ENCODE data around the gene PPARG. TPM values are rescaled to one million over a fixed set of nuclear protein-coding genes. Genes with fewer than 3 reads are reported as not detected.
"Not testable (repeated sequence)": the region's sequence is repeated elsewhere in the genome, so short reads cannot be mapped to it uniquely, and the experiment has no call there.

The PPARG gene
- total RNA-seq, 2 donors from 2014 or later, result 1.4 to 1.9 TPM

- not testable (repeated sequence) for ATAC-seq (replicated peaks in 1 of 2); DNase-seq; H3K36me3 Mint-ChIP-seq (ENCODE audit: insufficient read depth in 2 of 2); H3K4me1 Mint-ChIP-seq (ENCODE audit: low read depth); H3K9me3 Mint-ChIP-seq; H3K27ac Mint-ChIP-seq; H3K4me3 Mint-ChIP-seq
- H3K27me3 Mint-ChIP-seq (ENCODE audit: low read depth), result peaks cover 57% of the 10 kb centered on the region
Observed at GRCh38 chr3:12386514-12387291, 97.8 kb downstream of the PPARG start.

- DNase-seq (no peak), ATAC-seq (replicated peaks in 1 of 2) (peak in 1 of 2 donors; percentile 49)
- no peak overlapping the region for H3K27ac Mint-ChIP-seq
- peaks cover 0 to 3% of the 10 kb centered on the region in 2 donors for H3K9me3 Mint-ChIP-seq
- peaks cover 7% of the 10 kb centered on the region for H3K4me1 Mint-ChIP-seq (ENCODE audit: low read depth)
- H3K36me3 Mint-ChIP-seq (ENCODE audit: insufficient read depth in 2 of 2), result peaks cover 0 to 4% of the 10 kb centered on the region in 2 donors
- peaks cover 57% of the 10 kb centered on the region for H3K27me3 Mint-ChIP-seq (ENCODE audit: low read depth)
- H3K4me3 Mint-ChIP-seq, result no peak overlapping the region
Observed at GRCh38 chr3:12388185-12388584, 99.3 kb downstream of the PPARG start.

- ATAC-seq (replicated peaks in 1 of 2), result no peak
- H3K4me3 Mint-ChIP-seq, result no peak overlapping the region
- H3K27ac Mint-ChIP-seq, result no peak overlapping the region
- H3K27me3 Mint-ChIP-seq (ENCODE audit: low read depth), result peaks cover 32% of the 10 kb centered on the region
- H3K4me1 Mint-ChIP-seq (ENCODE audit: low read depth), result peaks cover 25% of the 10 kb centered on the region
- peaks cover 0 to 4% of the 10 kb centered on the region in 2 donors for H3K36me3 Mint-ChIP-seq (ENCODE audit: insufficient read depth in 2 of 2)
- peaks cover 0 to 3% of the 10 kb centered on the region in 2 donors for H3K9me3 Mint-ChIP-seq
- no peak for DNase-seq
Observed at GRCh38 chr3:12392101-12392878, 103.4 kb downstream of the PPARG start.

GRCh38 chr3:12393894-12394293 lies 105.0 kb downstream of the PPARG start:
- Mint-ChIP-seq H3K4me1 (ENCODE audit: low read depth) (peaks cover 25% of the 10 kb centered on the region), H3K36me3 (ENCODE audit: insufficient read depth in 2 of 2) (peaks cover 0 to 4% of the 10 kb centered on the region in 2 donors), H3K4me3 (no peak overlapping the region), H3K27ac (peak overlapping the region; percentile 34), H3K27me3 (ENCODE audit: low read depth) (peaks cover 33% of the 10 kb centered on the region), H3K9me3 (peaks cover 0 to 3% of the 10 kb centered on the region in 2 donors)
- no peak for DNase-seq
- ATAC-seq (replicated peaks in 1 of 2), result no peak

GRCh38 chr3:12394569-12395271 lies 105.8 kb downstream of the PPARG start:
- H3K27ac Mint-ChIP-seq, result no peak overlapping the region
- ATAC-seq (replicated peaks in 1 of 2), result peak in 1 of 2 donors; percentile 14
- H3K4me1 Mint-ChIP-seq (ENCODE audit: low read depth), result peaks cover 25% of the 10 kb centered on the region
- H3K36me3 Mint-ChIP-seq (ENCODE audit: insufficient read depth in 2 of 2), result no peaks in the 10 kb centered on the region
- peaks cover 32% of the 10 kb centered on the region for H3K27me3 Mint-ChIP-seq (ENCODE audit: low read depth)
- peak overlapping the region; percentile 58 to 59 for H3K4me3 Mint-ChIP-seq
- DNase-seq, result no peak
- no peaks in the 10 kb centered on the region for H3K9me3 Mint-ChIP-seq

GRCh38 chr3:12395349-12396012 lies 106.6 kb downstream of the PPARG start:
- Mint-ChIP-seq H3K9me3 (no peaks in the 10 kb centered on the region), H3K36me3 (ENCODE audit: insufficient read depth in 2 of 2) (no peaks in the 10 kb centered on the region), H3K27ac (peak overlapping the region; percentile 15), H3K27me3 (ENCODE audit: low read depth) (peaks cover 33% of the 10 kb centered on the region), H3K4me1 (ENCODE audit: low read depth) (peaks cover 28% of the 10 kb centered on the region), H3K4me3 (peak overlapping the region; percentile 58 to 59)
- peak; percentile 44 to 50 for DNase-seq
- peak; percentile 97 for ATAC-seq (replicated peaks in 1 of 2)

GRCh38 chr3:12396471-12396870 lies 107.6 kb downstream of the PPARG start:
- H3K27me3 Mint-ChIP-seq (ENCODE audit: low read depth), result peaks cover 35% of the 10 kb centered on the region
- H3K9me3 Mint-ChIP-seq, result no peaks in the 10 kb centered on the region
- H3K4me3 Mint-ChIP-seq, result no peak overlapping the region
- H3K36me3 Mint-ChIP-seq (ENCODE audit: insufficient read depth in 2 of 2), result no peaks in the 10 kb centered on the region
- ATAC-seq (replicated peaks in 1 of 2) (no peak), DNase-seq (no peak)
- H3K27ac Mint-ChIP-seq, result no peak overlapping the region
- peaks cover 37% of the 10 kb centered on the region for H3K4me1 Mint-ChIP-seq (ENCODE audit: low read depth)

GRCh38 chr3:12399226-12399625 lies 110.4 kb downstream of the PPARG start:
- peaks cover 48% of the 10 kb centered on the region for H3K27me3 Mint-ChIP-seq (ENCODE audit: low read depth)
- DNase-seq (no peak), ATAC-seq (replicated peaks in 1 of 2) (no peak)
- H3K36me3 Mint-ChIP-seq (ENCODE audit: insufficient read depth in 2 of 2), result no peaks in the 10 kb centered on the region
- H3K27ac Mint-ChIP-seq, result peak overlapping the region; percentile 68
- H3K9me3 Mint-ChIP-seq, result no peaks in the 10 kb centered on the region
- H3K4me1 Mint-ChIP-seq (ENCODE audit: low read depth), result peaks cover 26% of the 10 kb centered on the region
- H3K4me3 Mint-ChIP-seq, result no peak overlapping the region

GRCh38 chr3:12400616-12401194 lies 111.8 kb downstream of the PPARG start:
- no peaks in the 10 kb centered on the region for H3K36me3 Mint-ChIP-seq (ENCODE audit: insufficient read depth in 2 of 2)
- ATAC-seq (replicated peaks in 1 of 2) (peak; percentile 39 to 55), DNase-seq (no peak)
- no peaks in the 10 kb centered on the region for H3K9me3 Mint-ChIP-seq
- H3K4me3 Mint-ChIP-seq, result peak overlapping the region in 1 of 2 donors; percentile 67
- H3K4me1 Mint-ChIP-seq (ENCODE audit: low read depth), result peaks cover 14% of the 10 kb centered on the region
- H3K27me3 Mint-ChIP-seq (ENCODE audit: low read depth), result peaks cover 58% of the 10 kb centered on the region
- H3K27ac Mint-ChIP-seq, result no peak overlapping the region

GRCh38 chr3:12401208-12401607 lies 112.3 kb downstream of the PPARG start:
- Mint-ChIP-seq H3K27ac (no peak overlapping the region), H3K27me3 (ENCODE audit: low read depth) (peaks cover 60% of the 10 kb centered on the region), H3K4me3 (peak overlapping the region in 1 of 2 donors; percentile 67)

GRCh38 chr3:12405432-12406272 lies 116.8 kb downstream of the PPARG start:
- Mint-ChIP-seq H3K27me3 (ENCODE audit: low read depth) (peaks cover 40% of the 10 kb centered on the region), H3K4me3 (no peak overlapping the region), H3K9me3 (no peaks in the 10 kb centered on the region), H3K27ac (no peak overlapping the region), H3K4me1 (ENCODE audit: low read depth) (peaks cover 7% of the 10 kb centered on the region), H3K36me3 (ENCODE audit: insufficient read depth in 2 of 2) (no peaks in the 10 kb centered on the region)
- DNase-seq (no peak), ATAC-seq (replicated peaks in 1 of 2) (no peak)

More at GRCh38 chr3:12401208-12401607, 112.3 kb downstream of the PPARG start:
- ATAC-seq (replicated peaks in 1 of 2), result no peak
- Mint-ChIP-seq H3K36me3 (ENCODE audit: insufficient read depth in 2 of 2) (no peaks in the 10 kb centered on the region), H3K9me3 (no peaks in the 10 kb centered on the region), H3K4me1 (ENCODE audit: low read depth) (peaks cover 11% of the 10 kb centered on the region)
- DNase-seq, result no peak
